ENCODE measurements around the gene PGM2L1.

DNA sequence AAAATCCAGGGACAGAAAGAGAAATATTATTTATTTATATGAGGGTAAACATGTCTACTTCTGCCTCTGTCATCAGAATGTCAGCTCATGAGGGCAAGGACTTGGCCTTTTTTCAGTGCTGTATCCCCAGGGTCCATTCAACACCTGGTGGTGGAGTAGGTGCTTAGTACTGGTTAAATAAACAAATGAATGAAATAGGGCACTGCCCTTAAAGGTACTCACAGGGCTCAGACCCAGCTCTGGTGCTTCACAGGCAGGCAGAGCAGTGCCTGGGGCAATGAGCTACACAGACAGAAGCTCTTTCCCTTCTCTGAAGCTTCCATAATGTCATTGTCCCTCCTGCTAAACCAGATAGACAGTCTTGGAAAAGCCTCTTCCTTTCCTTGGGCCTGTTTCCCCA, 117.7 kb downstream of the PGM2L1 start:
- TF ChIP-seq, protein P1, sequence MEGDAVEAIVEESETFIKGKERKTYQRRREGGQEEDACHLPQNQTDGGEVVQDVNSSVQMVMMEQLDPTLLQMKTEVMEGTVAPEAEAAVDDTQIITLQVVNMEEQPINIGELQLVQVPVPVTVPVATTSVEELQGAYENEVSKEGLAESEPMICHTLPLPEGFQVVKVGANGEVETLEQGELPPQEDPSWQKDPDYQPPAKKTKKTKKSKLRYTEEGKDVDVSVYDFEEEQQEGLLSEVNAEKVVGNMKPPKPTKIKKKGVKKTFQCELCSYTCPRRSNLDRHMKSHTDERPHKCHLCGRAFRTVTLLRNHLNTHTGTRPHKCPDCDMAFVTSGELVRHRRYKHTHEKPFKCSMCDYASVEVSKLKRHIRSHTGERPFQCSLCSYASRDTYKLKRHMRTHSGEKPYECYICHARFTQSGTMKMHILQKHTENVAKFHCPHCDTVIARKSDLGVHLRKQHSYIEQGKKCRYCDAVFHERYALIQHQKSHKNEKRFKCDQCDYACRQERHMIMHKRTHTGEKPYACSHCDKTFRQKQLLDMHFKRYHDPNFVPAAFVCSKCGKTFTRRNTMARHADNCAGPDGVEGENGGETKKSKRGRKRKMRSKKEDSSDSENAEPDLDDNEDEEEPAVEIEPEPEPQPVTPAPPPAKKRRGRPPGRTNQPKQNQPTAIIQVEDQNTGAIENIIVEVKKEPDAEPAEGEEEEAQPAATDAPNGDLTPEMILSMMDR (IDR thresholded peaks at IDR 0.05): no peak
- TF ChIP-seq POLR2A (IDR thresholded peaks at IDR 0.05) (no peak), POLR2AphosphoS5 (IDR thresholded peaks at IDR 0.05) (no peak)
